A673 (cell line): ENCODE measurements around the gene BTN2A1. TPM values are rescaled to one million over a fixed set of nuclear protein-coding genes. Genes with fewer than 3 reads are reported as not detected.
"Not testable (repeated sequence)": the region's sequence is repeated elsewhere in the genome, so short reads cannot be mapped to it uniquely, and the experiment has no call there.

Experiments used
- BruUV-seq: library from RNA; stranded (reverse); fragments of 400-500 nt; replicated peaks from 2 replicates; lab custom pipeline; 2021; lab: Mats Ljungman, UMichigan
- CTCF ChIA-PET: fragments of 300-600 bp; sonication (Branson Sonifier 250); formaldehyde crosslinking; loops from one replicate; lab custom pipeline; 2022; ENCODE audit warnings: antibody characterized with exemption; lab: Charles Lee
- POLR2A ChIA-PET: fragments of 300-600 bp; sonication (Branson Sonifier 250); formaldehyde crosslinking; loops from one replicate; lab custom pipeline; 2022; ENCODE audit warnings: antibody characterized with exemption; ENCODE audit not compliant: low non-redundant PET; lab: Charles Lee
- DNase-seq: peaks from one replicate; pipeline ENCODE4 v3.0.0-alpha.2; 2015; ENCODE audit warnings: low spot score
- H3K27ac ChIP-seq: fragments of 200-600 bp; sonication (generic); 2 replicates; pipeline ENCODE4 v1.5.1; 2016; ENCODE audit warnings: mixed run types, low read depth, mild to moderate bottlenecking, mixed read lengths, antibody characterized with exemption, low read length; ENCODE audit not compliant: poor library complexity, severe bottlenecking
- H3K27me3 ChIP-seq: fragments of 200-600 bp; sonication (generic); replicated peaks from 2 replicates; pipeline ENCODE4 v1.6.1; 2017; ENCODE audit warnings: mixed run types, low read depth, mild to moderate bottlenecking, mixed read lengths, antibody characterized with exemption, low read length; ENCODE audit not compliant: insufficient read depth, poor library complexity
- H3K36me3 ChIP-seq: fragments of 200-600 bp; sonication (generic); 2 replicates; pipeline ENCODE4 v1.6.1; 2016; ENCODE audit warnings: mixed run types, mild to moderate bottlenecking, mixed read lengths, antibody characterized with exemption, low read length; ENCODE audit not compliant: insufficient read depth, poor library complexity, severe bottlenecking
- H3K4me1 ChIP-seq: fragments of 200-600 bp; sonication (generic); 2 replicates; pipeline ENCODE4 v1.6.1; 2017; ENCODE audit warnings: mixed run types, mild to moderate bottlenecking, mixed read lengths, antibody characterized with exemption, low read length; ENCODE audit not compliant: insufficient read depth, poor library complexity, severe bottlenecking
- H3K4me3 ChIP-seq: fragments of 200-600 bp; sonication (generic); 2 replicates; pipeline ENCODE4 v1.5.1; 2016; ENCODE audit warnings: low read depth, mixed run types, mild to moderate bottlenecking, mixed read lengths, low read length; ENCODE audit not compliant: poor library complexity, severe bottlenecking
- H3K9me3 ChIP-seq: fragments of 200-600 bp; sonication (generic); 2 replicates; pipeline ENCODE4 v1.6.1; 2016; ENCODE audit warnings: mixed run types, low read depth, mild to moderate bottlenecking, mixed read lengths, antibody characterized with exemption, low read length; ENCODE audit not compliant: poor library complexity, severe bottlenecking
- CTCF ChIP-seq: fragments of 300-800, 200-600 bp; sonication (generic); conservative IDR thresholded peaks from 2 replicates; pipeline ENCODE4 v1.5.1; 2017; ENCODE audit warnings: low read depth, mild to moderate bottlenecking, antibody characterized with exemption, low read length, moderate library complexity, mixed read lengths
- EZH2 ChIP-seq: fragments of 200-600 bp; sonication (generic); IDR thresholded peaks from 2 replicates; pipeline ENCODE4 v1.6.1; 2017; ENCODE audit warnings: borderline replicate concordance, low read depth, mild to moderate bottlenecking, mixed read lengths, antibody characterized with exemption, low read length; ENCODE audit not compliant: poor library complexity, severe bottlenecking
- intact Hi-C: fragments of 100-400 bp; cut with micrococcal nuclease; formaldehyde crosslinking; loops from one replicate; pipeline ENCODE4 v1.10.0; 2022; ENCODE audit not compliant: unreplicated experiment
- total RNA-seq: library from RNA; stranded (reverse); gene quantifications from 2 replicates; pipeline ENCODE4 v1.2.3, GENCODE V29; 2021

The BTN2A1 gene
- total RNA-seq, 1 experiment from 2014 or later: 32.2 TPM

DNA sequence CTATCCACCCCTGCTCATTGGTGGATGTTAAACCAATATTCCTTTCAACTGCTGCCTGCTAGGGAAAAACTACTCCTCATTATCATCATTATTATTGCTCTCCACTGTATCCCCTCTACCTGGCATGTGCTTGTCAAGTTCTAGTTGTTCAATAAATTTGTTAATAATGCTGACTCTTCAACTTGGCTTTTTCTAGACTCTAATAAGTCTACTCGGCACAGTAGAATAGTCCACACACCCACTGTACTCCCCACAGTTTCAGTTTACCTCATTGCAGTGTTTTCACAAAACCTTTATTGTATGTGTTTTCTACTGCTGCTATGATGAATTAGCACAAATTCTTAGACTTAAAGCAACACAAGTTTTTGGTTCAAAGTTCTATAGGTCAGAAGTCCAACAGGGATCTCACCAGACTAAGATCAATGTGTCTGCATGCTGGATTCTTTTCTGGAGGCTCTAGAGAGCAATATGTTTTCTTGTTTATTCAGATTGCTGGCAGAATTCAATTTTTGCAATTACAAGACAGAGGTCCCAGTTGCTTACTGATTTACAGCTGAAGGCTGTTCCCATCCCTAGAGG, 42.6 kb upstream of the BTN2A1 start:
- TF ChIP-seq CTCF: no peak
- TF ChIP-seq EZH2: no peak
- DNase-seq: no peak
- BruUV-seq: no TSS peak
- ChIA-PET CTCF (no interaction called here), POLR2A (no interaction called here)
- intact Hi-C loops: no loop called here
- H3K4me1 ChIP-seq: no peaks in the 10 kb centered on the region
- no peak overlapping the region for H3K4me3 ChIP-seq
- H3K27me3 ChIP-seq: no peaks in the 10 kb centered on the region
- H3K27ac ChIP-seq: no peak overlapping the region
- H3K36me3 ChIP-seq: peaks cover 4% of the 10 kb centered on the region
- H3K9me3 ChIP-seq: no peaks in the 10 kb centered on the region

- Histone ChIP-seq H3K4me1 (peaks cover 5% of the 10 kb centered on the region), H3K27ac (no peak overlapping the region), H3K9me3 (no peaks in the 10 kb centered on the region), H3K4me3 (no peak overlapping the region), H3K36me3 (peaks cover 4% of the 10 kb centered on the region), H3K27me3 (no peaks in the 10 kb centered on the region)
- no peak for DNase-seq
- TF ChIP-seq CTCF (no peak), EZH2 (no peak)
- intact Hi-C loops: no loop called here
- POLR2A ChIA-PET: no interaction called here
- no TSS peak for BruUV-seq
- CTCF ChIA-PET: no interaction called here
Observed at GRCh38 chr6:26415791-26416190, 42.0 kb upstream of the BTN2A1 start.

GRCh38 chr6:26416288-26416687, 41.5 kb upstream of the BTN2A1 start:
- CTCF ChIA-PET: no interaction called here
- intact Hi-C loops: no loop called here

DNA sequence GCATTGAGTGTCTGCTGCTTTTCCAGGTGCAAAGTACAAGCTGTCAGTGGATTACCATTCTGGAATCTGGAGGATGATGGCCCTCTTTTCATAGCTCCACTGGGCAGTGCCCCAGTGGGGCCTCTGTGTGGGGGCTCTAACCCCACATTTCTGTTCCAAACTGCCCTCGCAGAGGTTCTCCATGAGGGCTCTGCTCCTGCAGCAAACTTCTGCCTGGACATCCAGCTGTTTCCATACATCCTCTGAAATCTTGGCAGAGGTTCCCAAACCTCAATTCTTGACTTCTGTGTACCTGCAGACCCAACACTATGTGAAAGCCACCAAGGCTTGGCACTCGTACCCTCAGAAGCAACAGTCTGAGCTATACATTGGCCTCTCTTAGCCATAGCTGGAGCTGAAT, 39.7 kb upstream of the BTN2A1 start:
- intact Hi-C loops, H3K27me3 ChIP-seq, H3K27ac ChIP-seq, H3K4me1 ChIP-seq, DNase-seq, BruUV-seq, H3K4me3 ChIP-seq, POLR2A ChIA-PET, H3K36me3 ChIP-seq, CTCF ChIA-PET, H3K9me3 ChIP-seq: not testable (repeated sequence)

More at GRCh38 chr6:26416288-26416687, 41.5 kb upstream of the BTN2A1 start:
- H3K27ac ChIP-seq: no peak overlapping the region
- H3K4me1 ChIP-seq: peaks cover 7% of the 10 kb centered on the region
- no TSS peak for BruUV-seq
- H3K9me3 ChIP-seq: no peaks in the 10 kb centered on the region
- DNase-seq: no peak
- no peaks in the 10 kb centered on the region for H3K36me3 ChIP-seq
- TF ChIP-seq CTCF (no peak), EZH2 (no peak)
- no peaks in the 10 kb centered on the region for H3K27me3 ChIP-seq
- POLR2A ChIA-PET: no interaction called here
- no peak overlapping the region for H3K4me3 ChIP-seq

GRCh38 chr6:26418795-26419194, 39.0 kb upstream of the BTN2A1 start:
- H3K27me3 ChIP-seq, CTCF ChIA-PET, H3K27ac ChIP-seq, H3K4me3 ChIP-seq, H3K36me3 ChIP-seq, intact Hi-C loops, POLR2A ChIA-PET, DNase-seq, H3K9me3 ChIP-seq, H3K4me1 ChIP-seq, BruUV-seq: not testable (repeated sequence)
